ENCODE data around the gene ZNF780A.
A peak's percentile ranks its signal among the peaks of the same experiment; 100 is the strongest.
"Not testable (repeated sequence)": the region's sequence is repeated elsewhere in the genome, so short reads cannot be mapped to it uniquely, and the experiment has no call there.

Gene ZNF780A

GRCh38 chr19:40081411-40081810 is 9.3 kb downstream of the ZNF780A start:
- no peak for DNase-seq

GRCh38 chr19:40080289-40080688 is 10.5 kb downstream of the ZNF780A start:
- DNase-seq = no peak

GRCh38 chr19:40078377-40078776 is 12.4 kb downstream of the ZNF780A start:
- no peak for DNase-seq

- no peak for DNase-seq
Measured at GRCh38 chr19:40070058-40070457, 20.7 kb downstream of the ZNF780A start.

- DNase-seq = no peak
Measured at GRCh38 chr19:40059624-40060023, 31.1 kb downstream of the ZNF780A start.

- no peak for DNase-seq
Measured at GRCh38 chr19:40057166-40057565, 33.6 kb downstream of the ZNF780A start.

GRCh38 chr19:40056505-40056904 is 34.2 kb downstream of the ZNF780A start:
- DNase-seq = no peak

GRCh38 chr19:40055832-40056504 is 34.8 kb downstream of the ZNF780A start, which contains the start of gene ZNF780B:
Gene ZNF780B (minus strand): TSS chr19:40056231. CDS start chr19:40050332, 5,899 bp downstream.
- peak; percentile 68 for DNase-seq

GRCh38 chr19:40055049-40055448 is 35.7 kb downstream of the ZNF780A start:
- no peak for DNase-seq

- no peak for DNase-seq
Measured at GRCh38 chr19:40054632-40055031, 36.1 kb downstream of the ZNF780A start.

- DNase-seq = no peak
Measured at GRCh38 chr19:40053491-40053890, 37.3 kb downstream of the ZNF780A start.

- DNase-seq = not testable (repeated sequence)
Measured at GRCh38 chr19:40041718-40042117, 49.0 kb downstream of the ZNF780A start.

- DNase-seq = not testable (repeated sequence)
Measured at GRCh38 chr19:40038047-40038446, 52.7 kb downstream of the ZNF780A start.

- no peak for DNase-seq
Measured at GRCh38 chr19:40035996-40036395, 54.7 kb downstream of the ZNF780A start.

- DNase-seq = no peak
Measured at GRCh38 chr19:40033989-40034560, 56.7 kb downstream of the ZNF780A start.

- DNase-seq = no peak
Measured at GRCh38 chr19:40026597-40026970, 64.2 kb downstream of the ZNF780A start.

GRCh38 chr19:40025938-40026596 is 64.7 kb downstream of the ZNF780A start:
- no peak for DNase-seq

- no peak for DNase-seq
Measured at GRCh38 chr19:40023969-40024368, 66.8 kb downstream of the ZNF780A start.

All from activated naive CD4-positive, alpha-beta T cell treated with anti-CD3 and anti-CD28 coated beads, Interleukin-2, amount 50 U/mL, for 16 hours (primary cell).